Subcutaneous adipose tissue (tissue), 4 donors: ENCODE results near the gene KPNA1. TPM values are rescaled to one million over a fixed set of nuclear protein-coding genes. Genes with fewer than 3 reads are reported as not detected.

Experiments used
- total RNA-seq, 4 donors: library from RNA; depleted of rRNA; stranded (reverse); fragments of >200 nt; gene quantifications; one replicate each; pipeline ENCODE4 v1.1.0, GENCODE V29; 2016
- TF ChIP-seq, protein P1 (sequence below): fragments of 450-650 bp; IDR thresholded peaks from one replicate; pipeline ENCODE4 v1.5.1; 2016; ENCODE audit warnings: low read depth, mild to moderate bottlenecking, control low read depth, antibody characterized with exemption, moderate library complexity

KPNA1 gene
- total RNA-seq, 4 donors from 2014 or later = 35.9 to 54.8 (median 42.4) TPM

DNA sequence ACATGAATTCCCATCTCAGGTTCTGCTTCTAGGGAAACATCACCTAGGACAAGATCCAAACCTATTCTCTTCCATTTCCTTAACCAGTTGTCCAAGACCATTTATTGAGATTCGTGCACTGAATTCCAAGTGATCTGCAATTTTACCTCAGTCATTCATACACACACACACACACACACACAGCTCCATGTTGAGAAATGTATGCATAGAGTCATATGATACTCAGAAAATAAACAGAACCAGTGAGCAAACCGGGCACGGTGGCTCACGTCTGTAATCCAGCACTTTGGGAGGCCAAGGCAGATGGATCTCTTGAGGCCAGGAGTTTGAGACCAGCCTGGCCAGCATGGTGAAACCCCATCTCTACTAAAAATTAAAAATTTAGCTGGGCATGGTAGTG, 6.1 kb upstream of the KPNA1 start:
- TF ChIP-seq, protein P1, sequence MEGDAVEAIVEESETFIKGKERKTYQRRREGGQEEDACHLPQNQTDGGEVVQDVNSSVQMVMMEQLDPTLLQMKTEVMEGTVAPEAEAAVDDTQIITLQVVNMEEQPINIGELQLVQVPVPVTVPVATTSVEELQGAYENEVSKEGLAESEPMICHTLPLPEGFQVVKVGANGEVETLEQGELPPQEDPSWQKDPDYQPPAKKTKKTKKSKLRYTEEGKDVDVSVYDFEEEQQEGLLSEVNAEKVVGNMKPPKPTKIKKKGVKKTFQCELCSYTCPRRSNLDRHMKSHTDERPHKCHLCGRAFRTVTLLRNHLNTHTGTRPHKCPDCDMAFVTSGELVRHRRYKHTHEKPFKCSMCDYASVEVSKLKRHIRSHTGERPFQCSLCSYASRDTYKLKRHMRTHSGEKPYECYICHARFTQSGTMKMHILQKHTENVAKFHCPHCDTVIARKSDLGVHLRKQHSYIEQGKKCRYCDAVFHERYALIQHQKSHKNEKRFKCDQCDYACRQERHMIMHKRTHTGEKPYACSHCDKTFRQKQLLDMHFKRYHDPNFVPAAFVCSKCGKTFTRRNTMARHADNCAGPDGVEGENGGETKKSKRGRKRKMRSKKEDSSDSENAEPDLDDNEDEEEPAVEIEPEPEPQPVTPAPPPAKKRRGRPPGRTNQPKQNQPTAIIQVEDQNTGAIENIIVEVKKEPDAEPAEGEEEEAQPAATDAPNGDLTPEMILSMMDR = no peak

DNA sequence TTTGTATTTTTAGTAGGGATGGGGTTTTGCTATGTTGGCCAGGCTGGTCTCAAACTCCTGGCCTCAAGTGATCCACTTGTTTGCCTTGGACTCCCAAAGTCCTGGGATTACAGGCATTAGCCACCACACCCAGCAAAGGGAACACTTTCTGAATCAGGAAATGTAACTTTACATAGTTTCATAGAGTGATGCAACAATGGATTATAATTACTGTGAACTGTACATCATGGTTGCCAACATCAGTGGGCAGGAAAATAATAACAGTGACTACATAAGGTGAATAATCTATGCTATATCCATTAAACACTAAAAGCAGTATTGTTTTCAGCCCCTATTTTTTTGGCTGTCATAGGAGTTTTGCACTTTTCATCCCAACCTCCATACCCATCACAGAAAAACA, 5.0 kb upstream of the KPNA1 start:
- TF ChIP-seq, protein P1 = no peak

DNA sequence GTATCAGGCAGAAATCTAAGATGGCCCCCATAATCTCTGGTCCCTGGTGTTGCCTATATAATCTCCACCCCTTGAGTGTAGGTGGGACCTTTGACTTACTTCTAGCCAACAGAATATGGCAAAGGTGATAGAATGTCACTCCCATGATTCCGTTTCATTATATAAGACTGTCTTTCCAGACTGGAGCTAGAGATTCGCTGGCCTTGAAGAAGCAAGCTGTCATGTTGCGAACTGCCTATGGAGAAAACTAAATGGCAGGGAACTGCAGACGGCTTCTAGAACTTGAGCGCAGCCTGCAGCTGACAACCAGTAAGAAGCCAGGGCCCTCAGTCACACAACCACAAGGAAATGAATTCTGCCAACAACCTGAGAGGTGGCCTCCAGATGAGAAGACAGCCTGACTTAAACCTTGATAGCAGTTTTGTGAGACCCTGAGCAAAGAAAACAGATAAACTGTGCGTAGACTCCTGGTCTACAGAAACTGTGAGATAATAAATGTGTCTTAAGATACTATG, 2.2 kb upstream of the KPNA1 start:
- TF ChIP-seq, protein P1 = no peak

DNA sequence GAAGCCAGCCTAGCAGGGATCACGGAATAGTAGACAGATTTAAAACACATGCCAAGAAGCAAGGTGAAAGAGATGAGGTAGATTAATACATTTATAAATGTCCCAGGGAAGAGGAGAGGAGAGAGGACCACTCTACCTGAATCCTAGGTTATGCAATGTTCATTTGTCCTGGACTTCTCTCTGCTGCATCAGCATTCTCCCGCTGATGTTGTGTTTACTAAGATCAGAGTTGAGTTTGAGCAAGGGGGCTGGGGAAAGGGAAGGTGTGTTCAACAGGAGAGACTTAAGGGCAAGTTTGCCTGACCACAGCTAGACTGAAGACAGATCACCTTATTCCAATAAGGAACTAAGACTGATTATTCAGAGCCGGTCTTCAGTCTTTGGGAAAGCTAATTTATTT, 1.1 kb upstream of the KPNA1 start:
- TF ChIP-seq, protein P1 = no peak

DNA sequence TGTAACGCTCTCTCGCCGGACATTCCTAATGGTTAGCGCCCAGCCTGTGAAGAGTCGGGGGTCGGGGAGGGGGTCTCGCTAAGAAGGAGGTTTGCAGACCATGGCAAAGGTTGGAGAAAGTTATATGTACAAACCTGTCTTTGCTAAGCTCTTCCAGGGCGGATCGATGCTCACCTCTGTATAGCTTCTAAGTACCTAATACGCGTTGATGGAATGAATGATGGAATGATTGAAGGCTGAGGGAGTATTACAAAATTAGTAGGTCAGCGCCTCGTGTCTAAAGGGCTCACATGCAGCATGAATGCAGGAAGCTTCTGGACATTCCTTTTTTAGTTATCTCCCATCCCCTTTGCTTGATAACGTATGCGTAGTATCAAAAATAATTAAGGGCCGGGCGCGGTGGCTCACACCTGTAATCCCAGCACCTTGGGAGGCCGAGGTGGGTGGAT, 305 bp upstream of the KPNA1 start:
- TF ChIP-seq, protein P1 = no peak

DNA sequence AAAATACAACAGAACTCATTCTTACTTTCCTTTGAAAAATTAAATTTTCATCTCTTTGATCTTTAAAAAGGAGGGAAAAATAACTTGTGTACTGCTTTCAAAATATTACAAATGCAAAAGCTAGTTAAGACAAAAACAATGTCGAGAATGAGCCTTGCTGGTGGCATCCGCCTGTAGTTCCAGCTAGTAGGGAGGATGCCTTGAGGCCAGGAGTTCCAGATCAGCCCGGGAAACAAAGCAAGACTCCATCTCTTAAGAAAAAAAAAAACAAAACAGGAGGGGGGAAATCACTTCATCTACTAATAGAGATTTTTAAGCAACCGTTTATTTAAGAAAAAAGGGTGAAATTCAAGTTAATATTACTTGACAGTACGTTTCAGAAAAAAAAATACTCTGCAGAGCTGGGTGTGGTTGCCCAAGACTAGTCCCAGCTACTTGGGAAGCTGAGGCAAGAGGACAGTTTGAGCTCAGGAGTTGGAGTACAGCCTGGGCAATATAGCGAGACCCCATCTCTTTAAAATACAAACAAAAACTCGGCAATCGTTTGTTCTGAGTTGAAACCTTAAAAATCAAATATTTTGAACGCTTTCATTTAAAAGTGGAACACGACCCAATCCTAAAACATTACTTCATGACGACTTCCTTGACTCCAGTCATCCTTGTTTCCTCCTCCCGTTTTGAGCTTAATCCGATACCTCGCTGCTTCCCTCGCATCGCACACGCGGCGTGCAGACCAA, 1.2 kb downstream of the KPNA1 start:
- TF ChIP-seq, protein P1 = no peak

DNA sequence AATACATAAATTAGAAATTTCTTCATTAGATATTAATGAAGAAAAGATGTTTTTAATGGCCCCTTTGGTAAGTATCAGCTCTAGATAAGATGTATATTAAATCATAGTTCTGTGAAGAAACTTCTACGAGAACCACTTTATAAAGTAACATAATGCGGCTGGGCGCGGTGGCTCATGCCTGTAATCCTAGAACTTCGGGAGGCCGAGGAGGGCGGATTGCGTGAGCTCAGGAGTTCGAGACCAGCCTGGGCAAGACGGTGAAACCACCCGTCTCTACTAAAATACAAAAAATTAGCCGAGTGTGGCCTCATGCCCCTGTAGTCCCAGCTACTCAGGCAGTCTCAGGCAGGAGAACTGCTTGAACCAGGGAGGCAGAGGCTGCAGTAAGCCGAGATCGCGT, 2.5 kb downstream of the KPNA1 start:
- TF ChIP-seq, protein P1 = no peak
